Endothelial cell of umbilical vein (primary cell): ENCODE results near the gene PRR23B.

Source experiments
- CTCF ChIP-seq, 2 donors: IDR thresholded peaks; 1 replicate in 1 of 2; 2 replicates in 1 of 2; pipeline ENCODE4 v1.5.1; 2011; ENCODE audit warnings: low read length in 2 of 2, mild to moderate bottlenecking in 2 of 2, moderate library complexity in 2 of 2, control low read depth in 1 of 2, inconsistent platforms in 1 of 2, low read depth in 1 of 2; ENCODE audit not compliant: insufficient read depth in 1 of 2; ENCODE audit errors: extremely low read depth in 1 of 2
- EZH2 ChIP-seq: IDR thresholded peaks from 2 replicates; pipeline ENCODE4 v1.6.1; 2012; ENCODE audit warnings: borderline replicate concordance, low read depth, mild to moderate bottlenecking, moderate library complexity, low read length, inconsistent platforms; ENCODE audit not compliant: severe bottlenecking
- POLR2A ChIP-seq: IDR thresholded peaks from 2 replicates; pipeline ENCODE4 v1.6.1; 2012; ENCODE audit warnings: low read depth, mild to moderate bottlenecking, control low read depth, low read length
- POLR2AphosphoS5 ChIP-seq: IDR thresholded peaks from 2 replicates; pipeline ENCODE4 v1.6.1; 2012; ENCODE audit warnings: low read depth, mild to moderate bottlenecking, control low read depth, low read length, moderate library complexity; ENCODE audit not compliant: insufficient read depth

- no peak for TF ChIP-seq CTCF (IDR thresholded peaks at IDR 0.05; ENCODE audit: extremely low read depth in 1 of 2, insufficient read depth in 1 of 2, low read depth in 1 of 2, low read length in 2 of 2)
- no peak for TF ChIP-seq EZH2
- no peak for TF ChIP-seq POLR2A
- no peak for TF ChIP-seq POLR2AphosphoS5
Observed at GRCh38 chr3:139024968-139025367, 4.2 kb upstream of the PRR23B start.
